ENCODE data around the gene MOSPD2.

Gene MOSPD2

DNA sequence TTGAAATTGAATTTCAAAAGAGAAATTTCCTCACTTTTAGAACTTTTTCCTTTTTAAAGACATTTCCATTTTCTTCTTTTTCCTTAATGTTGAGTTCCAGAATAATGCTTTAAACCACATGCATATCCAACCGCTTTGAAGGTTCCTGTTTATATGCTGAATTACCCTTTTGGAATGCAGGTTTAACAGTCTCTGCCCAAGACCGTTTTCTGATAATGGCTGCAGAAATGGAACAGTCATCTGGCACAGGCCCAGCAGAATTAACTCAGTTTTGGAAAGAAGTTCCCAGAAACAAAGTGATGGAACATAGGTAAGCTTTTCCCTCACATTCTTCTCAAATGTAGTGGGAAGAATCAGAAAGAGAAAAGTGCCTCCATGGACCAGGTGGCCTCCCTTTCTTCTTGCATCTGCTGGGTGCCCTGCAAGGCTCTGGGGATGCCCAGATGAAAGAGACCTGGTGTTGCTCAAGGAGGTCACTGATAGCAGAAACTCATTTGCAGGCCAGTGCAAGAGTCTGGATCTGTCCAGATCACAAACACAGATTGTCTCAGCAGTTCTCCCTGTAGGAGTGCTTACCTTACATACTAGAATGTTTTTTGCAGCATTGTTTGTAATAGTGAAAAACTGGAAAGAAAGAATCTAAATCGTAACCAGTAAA lies 42.9 kb downstream of the MOSPD2 start:
- DNase-seq, result no peak

DNA sequence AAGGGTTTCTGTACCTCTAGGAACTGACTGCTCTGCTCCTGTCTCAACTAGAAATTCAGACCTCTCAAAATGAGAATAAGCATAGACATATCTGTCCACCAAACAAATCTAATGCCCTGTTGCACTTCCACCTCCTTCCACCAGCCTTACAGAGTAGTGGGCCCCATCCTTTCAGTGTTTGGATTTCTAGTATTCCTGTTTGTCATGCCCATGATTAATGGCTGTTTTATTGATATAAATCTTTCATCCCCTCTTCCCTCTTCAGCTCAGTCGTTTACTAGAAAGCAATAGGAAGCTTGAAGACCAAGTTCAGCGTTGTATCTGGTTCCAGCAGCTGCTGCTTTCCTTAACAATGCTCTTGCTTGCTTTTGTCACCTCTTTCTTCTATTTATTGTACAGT lies 46.2 kb downstream of the MOSPD2 start:
- no peak for DNase-seq

DNA sequence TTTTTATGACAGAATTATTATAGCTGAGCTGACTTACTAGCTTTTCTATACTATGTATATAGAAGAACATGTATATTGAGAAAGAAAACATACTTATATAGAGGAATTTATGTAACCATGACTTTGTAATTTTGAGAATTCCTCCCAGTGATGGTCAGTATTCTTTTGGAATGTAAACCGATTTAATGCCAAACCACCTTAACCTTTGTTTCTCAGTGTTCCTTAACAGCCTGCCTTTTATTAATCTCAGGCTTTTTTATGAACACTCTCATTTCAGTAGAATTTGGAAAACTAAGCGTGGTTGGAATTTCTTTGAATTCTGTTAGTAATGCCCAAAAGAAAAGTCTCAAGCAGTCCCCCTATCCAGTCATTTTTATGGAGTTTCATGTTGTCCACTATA lies 47.0 kb downstream of the MOSPD2 start:
- no peak for DNase-seq

- no peak for DNase-seq
Observed at GRCh38 chrX:14922437-14922836, 49.2 kb downstream of the MOSPD2 start.

- no peak for DNase-seq
Observed at GRCh38 chrX:14923761-14924160, 50.5 kb downstream of the MOSPD2 start.

DNA sequence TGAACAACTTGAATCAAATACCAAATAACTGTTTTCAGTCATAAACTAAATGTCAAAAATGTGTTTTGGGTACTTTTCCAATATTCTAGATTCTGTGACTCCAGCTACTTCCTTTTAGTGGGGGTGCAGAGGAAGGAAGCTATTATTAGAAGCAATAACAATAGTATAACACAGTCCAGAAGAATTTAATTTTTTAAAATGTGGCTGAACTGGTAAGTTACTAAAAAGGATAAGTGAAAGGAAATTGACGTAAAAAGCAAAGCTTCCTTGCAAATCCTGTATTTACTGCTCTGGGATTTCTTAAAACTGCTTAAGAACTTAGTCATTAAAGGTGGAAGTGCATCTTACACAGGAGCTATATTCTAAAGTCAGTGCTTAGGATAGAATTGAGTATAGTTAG lies 53.2 kb downstream of the MOSPD2 start:
- DNase-seq, result no peak

- DNase-seq, result no peak
Observed at GRCh38 chrX:14927401-14927800, 54.2 kb downstream of the MOSPD2 start.

GRCh38 chrX:14930663-14931062 lies 57.4 kb downstream of the MOSPD2 start:
- no peak for DNase-seq

GRCh38 chrX:14932136-14932535 lies 58.9 kb downstream of the MOSPD2 start:
- no peak for DNase-seq

DNA sequence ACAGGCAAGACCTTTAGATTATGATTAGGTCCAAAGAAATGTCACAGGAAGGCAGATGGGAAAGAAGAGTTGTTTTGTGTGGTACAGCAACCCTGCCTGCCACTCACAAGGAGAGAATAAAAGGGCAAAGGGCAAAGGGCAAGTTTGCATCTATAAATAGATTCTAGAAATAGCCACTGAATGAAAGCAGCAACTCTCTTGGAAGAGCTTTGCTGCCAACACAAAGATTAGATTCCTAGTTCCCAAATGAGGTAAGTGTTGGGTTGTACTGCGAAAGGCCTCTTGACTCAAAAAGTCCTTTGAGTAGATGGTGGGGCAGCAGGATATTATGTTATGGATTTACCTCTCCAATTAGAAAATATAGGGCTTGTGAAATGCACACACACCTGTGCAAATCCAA lies 61.2 kb downstream of the MOSPD2 start:
- DNase-seq, result no peak

- no peak for DNase-seq
Observed at GRCh38 chrX:14936561-14936960, 63.3 kb downstream of the MOSPD2 start.

DNA sequence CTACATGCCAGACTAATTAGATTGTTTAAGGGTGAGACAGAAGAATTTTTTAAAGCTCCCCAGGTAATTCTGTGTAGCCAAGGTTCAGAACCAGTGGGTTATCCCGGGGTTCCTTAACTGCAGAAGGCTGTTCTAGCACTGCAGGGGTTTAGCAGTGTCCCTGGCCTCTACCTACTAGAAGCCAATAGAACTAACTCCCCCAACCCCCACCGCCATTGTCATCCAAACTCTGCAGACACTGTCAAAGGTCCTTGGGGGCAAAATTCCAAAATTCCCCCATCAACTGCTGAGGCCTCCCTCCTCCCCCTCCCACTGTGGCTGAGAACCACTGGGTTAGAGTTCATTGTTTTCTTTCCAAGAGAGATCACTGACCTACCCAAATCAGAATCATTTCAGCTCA lies 66.4 kb downstream of the MOSPD2 start:
- DNase-seq, result no peak

GRCh38 chrX:14941301-14941700 lies 68.1 kb downstream of the MOSPD2 start:
- no peak for DNase-seq

GRCh38 chrX:14942341-14942740 lies 69.1 kb downstream of the MOSPD2 start:
- no peak for DNase-seq

DNA sequence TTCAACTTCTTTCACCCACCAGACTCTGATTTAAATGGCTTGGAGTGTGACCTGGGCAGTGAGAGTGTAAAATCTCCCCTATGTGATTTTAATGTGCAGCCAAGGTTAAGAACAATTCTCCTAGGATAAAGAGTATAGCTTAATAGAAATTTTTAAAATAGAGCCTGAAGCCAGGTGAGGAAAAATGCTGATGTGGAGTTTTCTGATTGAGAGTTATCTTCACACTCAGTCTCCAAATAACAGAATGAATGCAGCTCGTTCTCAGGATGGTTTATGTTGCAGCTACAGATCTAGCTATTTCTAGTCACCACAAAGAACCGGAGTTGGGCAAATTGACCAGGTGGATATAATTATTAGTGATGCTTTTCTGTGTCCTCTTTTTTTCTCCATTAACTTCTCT lies 70.7 kb downstream of the MOSPD2 start:
- no peak for DNase-seq

DNA sequence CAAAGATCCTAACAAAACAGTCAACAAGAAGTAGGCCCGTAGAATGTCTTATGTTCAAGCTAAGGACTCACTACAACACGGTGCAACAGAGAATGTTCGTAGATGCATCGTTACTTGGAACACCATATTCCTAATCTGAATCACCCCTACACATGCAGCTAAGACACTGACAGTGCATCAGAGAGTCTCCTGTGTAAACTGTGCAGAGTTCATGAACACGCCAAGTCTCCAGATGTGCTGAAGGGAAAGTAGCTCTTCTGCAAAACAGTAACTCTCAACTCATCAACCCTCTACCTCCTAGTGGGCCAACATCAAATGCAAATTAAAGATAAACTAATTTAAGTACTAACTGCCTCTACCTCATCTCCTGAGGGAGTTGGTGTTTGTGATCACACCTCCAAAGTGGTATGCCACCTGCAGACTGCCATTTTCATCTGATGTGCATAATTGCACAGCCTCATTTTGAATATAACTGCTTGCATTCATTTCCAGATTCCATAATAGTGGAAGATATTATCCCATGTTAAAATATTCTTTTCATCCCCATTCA lies 73.5 kb downstream of the MOSPD2 start:
- no peak for DNase-seq

DNA sequence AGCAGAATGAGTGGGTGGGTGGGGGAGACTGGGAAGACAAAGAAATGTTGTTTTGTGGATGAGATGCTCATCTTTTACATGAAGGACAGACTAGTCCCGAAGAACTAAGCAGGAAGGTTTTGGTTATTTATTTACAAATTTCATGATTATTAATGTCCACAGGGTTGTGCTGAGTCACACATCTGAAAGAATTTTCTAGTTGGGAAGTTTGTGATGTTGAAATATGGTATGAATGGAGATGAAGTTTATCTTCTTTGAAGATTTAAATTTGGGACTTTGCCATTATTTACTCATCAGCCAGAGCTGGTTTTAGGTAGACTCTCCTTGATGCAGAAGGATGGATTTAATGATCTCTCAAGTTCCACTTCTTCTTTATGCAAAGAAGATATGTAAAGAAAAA lies 75.5 kb downstream of the MOSPD2 start:
- no peak for DNase-seq

DNA sequence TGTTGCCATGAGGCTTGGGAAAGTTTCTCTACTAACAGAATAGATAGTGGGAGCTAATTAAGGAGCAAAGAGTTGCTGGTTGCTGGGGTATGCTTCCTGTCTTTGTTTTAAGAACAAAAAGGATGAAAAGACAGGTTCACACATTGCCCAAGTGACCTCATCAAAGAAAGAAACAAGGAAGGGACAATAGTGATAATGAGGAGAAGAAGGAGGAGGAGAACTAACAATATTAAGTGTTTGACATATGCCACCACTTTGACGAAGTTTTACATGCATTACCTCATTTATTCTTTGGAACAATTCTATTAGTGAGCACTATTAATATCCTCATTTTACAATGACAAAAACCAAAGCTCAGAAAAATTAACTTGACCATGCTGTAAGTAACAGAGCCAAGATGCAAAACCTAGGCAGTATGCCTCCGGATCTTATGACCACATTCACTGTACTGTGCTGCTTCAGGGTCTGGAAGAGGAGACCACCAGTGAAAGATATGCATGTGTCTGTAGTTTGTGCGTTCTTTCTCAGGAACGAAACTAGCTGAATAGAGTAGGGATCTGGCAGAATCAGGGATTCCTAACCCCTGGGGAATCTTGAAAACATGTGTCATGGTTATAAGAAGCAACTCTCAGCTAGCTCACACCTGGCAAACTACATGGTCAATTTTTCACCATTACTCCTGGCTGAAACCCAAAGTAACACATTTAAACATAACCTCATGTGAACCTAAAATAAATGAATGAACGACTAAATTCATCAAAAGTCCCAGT lies 83.8 kb downstream of the MOSPD2 start:
- DNase-seq, result no peak

DNA sequence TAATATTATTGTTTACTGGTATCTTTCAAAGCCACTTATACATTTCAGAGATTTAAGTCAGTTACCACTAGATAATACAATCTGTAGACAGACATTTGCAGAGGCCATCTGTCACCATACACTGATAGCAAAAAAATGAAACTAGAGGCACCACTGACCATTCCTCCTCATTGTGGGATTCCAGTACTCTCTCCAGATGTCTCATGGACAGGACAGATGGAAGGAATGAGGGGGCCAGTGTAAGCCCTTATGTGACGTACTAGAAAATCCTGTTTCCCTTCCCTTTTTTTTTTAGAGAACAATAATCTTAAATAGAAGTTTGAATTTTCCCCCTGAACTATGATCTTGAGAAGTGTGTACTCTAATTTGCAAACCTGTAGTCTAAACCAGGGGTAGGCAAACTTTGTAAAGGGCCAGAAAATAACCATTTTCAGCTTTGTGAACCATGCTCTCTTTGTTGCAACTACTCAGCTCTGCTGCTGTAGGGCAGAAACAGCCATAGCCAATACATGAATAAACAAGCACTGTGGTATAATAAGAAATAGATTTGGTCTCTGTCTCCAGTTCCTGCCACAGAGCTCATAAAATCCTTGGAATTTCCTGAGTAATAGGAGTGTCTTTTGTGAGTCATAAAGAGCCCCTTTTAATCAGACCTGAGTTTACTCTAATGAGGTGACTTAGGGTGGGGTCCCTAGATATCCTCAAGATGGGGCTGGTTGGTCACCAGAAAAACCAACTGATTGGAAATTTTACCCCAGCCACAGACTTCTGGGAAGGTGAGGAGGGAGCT lies 90.4 kb downstream of the MOSPD2 start:
- no peak for DNase-seq

DNA sequence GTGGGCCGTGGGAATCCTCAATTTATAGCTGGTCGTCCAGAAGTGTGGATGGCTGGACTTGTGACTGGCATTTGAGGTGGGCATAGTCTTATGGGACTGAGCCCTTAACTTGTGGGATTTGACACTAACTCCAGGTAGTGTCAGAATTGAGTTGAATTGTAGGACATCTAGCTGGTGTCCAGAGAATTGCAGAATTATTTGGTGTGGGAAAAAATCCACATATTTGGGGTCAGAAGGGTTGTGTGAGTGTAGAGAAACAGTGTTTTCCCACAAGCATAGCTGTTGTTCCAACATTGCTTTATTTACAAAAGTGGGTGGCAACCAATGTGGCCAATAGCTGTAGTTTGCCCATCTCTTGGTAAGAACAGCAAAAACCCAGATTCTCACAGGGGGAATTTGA lies 91.3 kb downstream of the MOSPD2 start:
- no peak for DNase-seq

Measured in NCI-H1092 (cell line).